Sigmoid colon (tissue), 7 donors: ENCODE data around the gene VANGL2. TPM values are rescaled to one million over a fixed set of nuclear protein-coding genes. Genes with fewer than 3 reads are reported as not detected.

Source experiments
- DNase-seq: peaks from one replicate; pipeline ENCODE4 v3.0.0-alpha.2; 2019
- H3K27ac ChIP-seq, 4 donors: fragments of 200-600 bp; sonication (generic); one replicate each; pipeline ENCODE4 v1.5.1; 2016 to 2019; ENCODE audit warnings: mild to moderate bottlenecking in 1 of 4
- H3K27me3 ChIP-seq, 3 donors: fragments of 200-600 bp; sonication (generic); one replicate each; pipeline ENCODE4 v1.5.1; 2019; ENCODE audit warnings: mild to moderate bottlenecking in 1 of 3
- H3K36me3 ChIP-seq, 4 donors: fragments of 200-600 bp; sonication (generic); one replicate each; pipeline ENCODE4 v1.5.1; 2016 to 2019
- H3K4me1 ChIP-seq, 4 donors: fragments of 200-600 bp; sonication (generic); one replicate each; pipeline ENCODE4 v1.5.1; 2017 to 2019
- H3K4me3 ChIP-seq, 4 donors: fragments of 200-600 bp; sonication (generic); one replicate each; pipeline ENCODE4 v1.5.1; 2017 to 2019; ENCODE audit warnings: mild to moderate bottlenecking in 2 of 4, moderate library complexity in 1 of 4
- H3K9me3 ChIP-seq, 4 donors: fragments of 200-600 bp in 3 of 4; sonication (generic) in 3 of 4; one replicate each; pipeline versions ENCODE4 v1.5.1 to v1.6.1; 2013 to 2019
- EP300 ChIP-seq, 4 donors: sonication (generic); formaldehyde crosslinking; IDR thresholded peaks; one replicate each; pipeline ENCODE4 v1.6.1; 2017; ENCODE audit warnings: antibody characterized with exemption in 4 of 4
- POLR2A ChIP-seq, 2 donors: fragments of 450-650 bp; IDR thresholded peaks; one replicate each; pipeline ENCODE4 v1.6.1; 2016; ENCODE audit warnings: antibody characterized with exemption in 2 of 2, mild to moderate bottlenecking in 2 of 2, moderate library complexity in 2 of 2
- POLR2AphosphoS5 ChIP-seq, 4 donors: sonication (generic); formaldehyde crosslinking; IDR thresholded peaks; one replicate each; pipeline ENCODE4 v1.6.1; 2017; ENCODE audit warnings: antibody characterized with exemption in 4 of 4
- WGBS, 2 donors: extraction: QIAGEN DNeasy Blood & Tissue Kit; methylation state at CpG; one replicate each; pipeline ENCODE4 v1.1.7; 2013; 5-methylcytosine and 5-hydroxymethylcytosine counted together
- intact Hi-C: fragments of 100-400 bp; cut with DNase I; formaldehyde crosslinking; loops from one replicate; pipeline ENCODE4 v1.15.1; 2023
- polyA plus RNA-seq, 3 donors: library from polyadenylated mRNA; stranded (reverse); fragments of 200-250 nt; gene quantifications; one replicate each; pipeline ENCODE4 v1.2.3, GENCODE V29; 2013
- small RNA-seq, 3 donors: library from RNA; depleted of rRNA; stranded (forward); fragments of <200 nt; gene quantifications; one replicate each; pipeline ENCODE3, GENCODE V24; 2016
- total RNA-seq, 4 donors: library from RNA; depleted of rRNA; stranded (reverse); fragments of >200 nt; gene quantifications; one replicate each; pipeline ENCODE4 v1.1.0, GENCODE V29; 2016
- TF ChIP-seq, protein P1 (sequence below), 4 experiments: fragments of 450-650 bp in 3 of 4; fragments of 200-600 bp in 1 of 4; IDR thresholded peaks; one replicate each; pipeline ENCODE4 v1.5.1; 2016 to 2019; ENCODE audit warnings: antibody characterized with exemption in 4 of 4, mild to moderate bottlenecking in 3 of 4, moderate library complexity in 2 of 4
- donor health status: healthy with polysubstance abuse.
- donor health status: Bipolar disorder and iron deficiency.
- donor health status: healthy.

Gene VANGL2
- total and polyA plus RNA-seq, 7 donors = 1.8 to 6.6 (median 3.4) TPM

GRCh38 chr1:160467576-160467975 is 67.2 kb downstream of the VANGL2 start:
- intact Hi-C loops = no loop called here
- no peaks in the 10 kb centered on the region for H3K36me3 ChIP-seq
- TF ChIP-seq POLR2AphosphoS5 (IDR thresholded peaks at IDR 0.05) (no peak), EP300 (IDR thresholded peaks at IDR 0.05) (no peak), POLR2A (IDR thresholded peaks at IDR 0.05) (no peak)
- TF ChIP-seq, protein P1, sequence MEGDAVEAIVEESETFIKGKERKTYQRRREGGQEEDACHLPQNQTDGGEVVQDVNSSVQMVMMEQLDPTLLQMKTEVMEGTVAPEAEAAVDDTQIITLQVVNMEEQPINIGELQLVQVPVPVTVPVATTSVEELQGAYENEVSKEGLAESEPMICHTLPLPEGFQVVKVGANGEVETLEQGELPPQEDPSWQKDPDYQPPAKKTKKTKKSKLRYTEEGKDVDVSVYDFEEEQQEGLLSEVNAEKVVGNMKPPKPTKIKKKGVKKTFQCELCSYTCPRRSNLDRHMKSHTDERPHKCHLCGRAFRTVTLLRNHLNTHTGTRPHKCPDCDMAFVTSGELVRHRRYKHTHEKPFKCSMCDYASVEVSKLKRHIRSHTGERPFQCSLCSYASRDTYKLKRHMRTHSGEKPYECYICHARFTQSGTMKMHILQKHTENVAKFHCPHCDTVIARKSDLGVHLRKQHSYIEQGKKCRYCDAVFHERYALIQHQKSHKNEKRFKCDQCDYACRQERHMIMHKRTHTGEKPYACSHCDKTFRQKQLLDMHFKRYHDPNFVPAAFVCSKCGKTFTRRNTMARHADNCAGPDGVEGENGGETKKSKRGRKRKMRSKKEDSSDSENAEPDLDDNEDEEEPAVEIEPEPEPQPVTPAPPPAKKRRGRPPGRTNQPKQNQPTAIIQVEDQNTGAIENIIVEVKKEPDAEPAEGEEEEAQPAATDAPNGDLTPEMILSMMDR (IDR thresholded peaks at IDR 0.05) = no peak
- no peaks in the 10 kb centered on the region for H3K27me3 ChIP-seq
- no peaks in the 10 kb centered on the region for H3K9me3 ChIP-seq
- H3K27ac ChIP-seq = no peak overlapping the region
- no peak overlapping the region for H3K4me3 ChIP-seq
- DNase-seq = no peak
- H3K4me1 ChIP-seq = no peaks in the 10 kb centered on the region

- Histone ChIP-seq H3K9me3 (no peaks in the 10 kb centered on the region), H3K27ac (no peak overlapping the region), H3K36me3 (no peaks in the 10 kb centered on the region), H3K4me3 (no peak overlapping the region), H3K27me3 (no peaks in the 10 kb centered on the region), H3K4me1 (no peaks in the 10 kb centered on the region)
- 90 to 93% methylated on average over 1 of the region's 1 CpG for WGBS, 2 donors
- TF ChIP-seq POLR2AphosphoS5 (IDR thresholded peaks at IDR 0.05) = no peak
- no peak for TF ChIP-seq POLR2A (IDR thresholded peaks at IDR 0.05)
- no peak for TF ChIP-seq EP300 (IDR thresholded peaks at IDR 0.05)
- TF ChIP-seq, protein P1 (IDR thresholded peaks at IDR 0.05) = no peak
- intact Hi-C loops = no loop called here
- no peak for DNase-seq
Observed at GRCh38 chr1:160471253-160471652, 70.9 kb downstream of the VANGL2 start.

- no peaks in the 10 kb centered on the region for H3K36me3 ChIP-seq
- TF ChIP-seq POLR2A (IDR thresholded peaks at IDR 0.05) = no peak
- TF ChIP-seq, protein P1 (IDR thresholded peaks at IDR 0.05) = no peak
- no peak for TF ChIP-seq EP300 (IDR thresholded peaks at IDR 0.05)
- no peak for TF ChIP-seq POLR2AphosphoS5 (IDR thresholded peaks at IDR 0.05)
- H3K4me1 ChIP-seq = no peaks in the 10 kb centered on the region
- H3K27me3 ChIP-seq = no peaks in the 10 kb centered on the region
- H3K27ac ChIP-seq = no peak overlapping the region
- intact Hi-C loops = no loop called here
- no peaks in the 10 kb centered on the region for H3K9me3 ChIP-seq
- H3K4me3 ChIP-seq = no peak overlapping the region
- WGBS, 2 donors = 96 to 97% methylated on average over 3 of the region's 3 CpGs
- DNase-seq = no peak
Observed at GRCh38 chr1:160472112-160472511, 71.7 kb downstream of the VANGL2 start.

DNA sequence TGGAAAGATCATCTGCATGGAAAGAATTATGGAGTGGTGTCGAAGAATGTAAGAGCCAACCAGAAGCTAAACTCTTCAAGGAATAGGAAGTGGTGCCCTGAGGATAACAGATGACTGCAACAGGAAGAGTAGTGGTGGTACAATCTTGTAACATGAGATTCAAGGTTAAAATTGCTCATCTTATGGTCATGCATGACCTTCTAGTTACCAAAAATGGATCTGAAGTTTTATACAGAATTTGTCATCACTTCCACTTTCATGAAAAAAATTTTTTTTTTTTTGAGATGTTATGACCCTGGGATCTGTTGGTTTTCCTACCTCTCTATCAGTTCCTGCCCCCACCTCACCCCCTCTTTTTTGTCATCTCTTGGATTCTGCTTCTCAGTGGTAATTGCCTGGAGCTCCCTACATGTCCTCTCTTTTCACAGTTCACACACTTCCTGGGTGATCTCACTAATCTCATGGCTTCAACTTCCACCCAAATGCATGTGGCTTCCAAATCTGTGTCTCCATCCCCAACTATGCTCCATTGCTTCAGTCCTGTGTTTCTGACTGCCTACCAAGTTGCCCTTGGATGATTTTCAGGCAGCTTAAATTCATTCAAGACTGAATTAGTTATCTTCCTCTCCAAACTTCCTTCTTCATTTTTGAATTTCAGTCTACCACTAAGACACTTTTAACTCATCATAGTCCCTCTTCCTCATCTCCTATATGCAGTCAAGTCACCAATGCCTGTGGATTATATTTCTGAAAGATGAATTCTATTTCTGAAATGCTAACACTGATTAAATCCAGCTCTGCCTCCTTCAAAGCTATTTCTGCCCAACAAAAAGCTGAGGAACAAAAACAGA is 74.3 kb downstream of the VANGL2 start:
- Histone ChIP-seq H3K4me3 (no peak overlapping the region), H3K4me1 (no peaks in the 10 kb centered on the region), H3K36me3 (no peaks in the 10 kb centered on the region), H3K27me3 (no peaks in the 10 kb centered on the region), H3K9me3 (no peaks in the 10 kb centered on the region), H3K27ac (no peak overlapping the region)
- WGBS, 2 donors = 73 to 93% methylated on average over 1 of the region's 1 CpG
- intact Hi-C loops = no loop called here
- TF ChIP-seq POLR2AphosphoS5 (IDR thresholded peaks at IDR 0.05) (no peak), EP300 (IDR thresholded peaks at IDR 0.05) (no peak), POLR2A (IDR thresholded peaks at IDR 0.05) (no peak)
- TF ChIP-seq, protein P1 (IDR thresholded peaks at IDR 0.05) = no peak
- no peak for DNase-seq

Small RNA genes within 50 kb of the gene (small RNA-seq; reads per million reads assigned to genes)
- 0 to 0.15 (median 0.06) reads per million in 3 donors for gene RNU4-42P

Other genes with a start within 250 kb of the VANGL2 start
- 1 to 10 TPM in 1 of 4 donors, under 1 TPM in 1, not detected in 2; 0.27 to 3.0 TPM for gene ATP1A4, start 249.0 kb upstream of the VANGL2 start, total RNA-seq
- gene ATP1A4, start 249.0 kb upstream of the VANGL2 start, polyA plus RNA-seq = under 1 TPM in 1 of 3 donors, not detected in 2; 0.22 TPM
- gene CASQ1, start 210.0 kb upstream of the VANGL2 start, total RNA-seq = 1 to 10 TPM in 3 of 4 donors, under 1 TPM in 1; 0.66 to 9.4 (median 2.4) TPM
- under 1 TPM in 2 of 3 donors, not detected in 1; 0.28 to 0.60 TPM for gene CASQ1, start 210.0 kb upstream of the VANGL2 start, polyA plus RNA-seq
- 100 to 1,000 TPM in 1 of 4 donors, 10 to 100 TPM in 3; 65.7 to 126 (median 88.8) TPM for gene PEA15, start 195.2 kb upstream of the VANGL2 start, total RNA-seq
- 100 to 1,000 TPM in 2 of 3 donors, 10 to 100 TPM in 1; 42.5 to 113 (median 109) TPM for gene PEA15, start 195.2 kb upstream of the VANGL2 start, polyA plus RNA-seq
- gene DCAF8, start 138.0 kb upstream of the VANGL2 start, total RNA-seq = 100 to 1,000 TPM; 138 to 184 (median 147) TPM
- gene DCAF8, start 138.0 kb upstream of the VANGL2 start, polyA plus RNA-seq = 10 to 100 TPM; 28.2 to 76.1 (median 44.4) TPM
- 10 to 100 TPM; 49.0 to 57.4 (median 53.0) TPM for gene PEX19, start 115.4 kb upstream of the VANGL2 start, total RNA-seq
- 10 to 100 TPM; 25.6 to 42.0 (median 35.4) TPM for gene PEX19, start 115.4 kb upstream of the VANGL2 start, polyA plus RNA-seq
- 100 to 1,000 TPM in 1 of 4 donors, 10 to 100 TPM in 3; 93.8 to 117 (median 96.5) TPM for gene COPA, start 57.3 kb upstream of the VANGL2 start, total RNA-seq
- gene COPA, start 57.3 kb upstream of the VANGL2 start, polyA plus RNA-seq = 10 to 100 TPM; 62.5 to 76.0 (median 68.7) TPM
- gene NCSTN, start 57.2 kb upstream of the VANGL2 start, total RNA-seq = 10 to 100 TPM; 30.3 to 46.7 (median 39.0) TPM
- 10 to 100 TPM; 12.0 to 55.6 (median 19.4) TPM for gene NCSTN, start 57.2 kb upstream of the VANGL2 start, polyA plus RNA-seq
- under 1 TPM in 1 of 4 donors, not detected in 3; under 0.01 TPM for gene NHLH1, start 33.5 kb upstream of the VANGL2 start, total RNA-seq
- gene NHLH1, start 33.5 kb upstream of the VANGL2 start, polyA plus RNA-seq = under 1 TPM in 2 of 3 donors, not detected in 1; 0.12 to 0.60 TPM
- gene SLAMF6, start 122.7 kb downstream of the VANGL2 start, total RNA-seq = 1 to 10 TPM in 2 of 4 donors, under 1 TPM in 1, not detected in 1; 0.41 to 1.2 (median 1.1) TPM
- gene SLAMF6, start 122.7 kb downstream of the VANGL2 start, polyA plus RNA-seq = 10 to 100 TPM in 1 of 3 donors, 1 to 10 TPM in 1, under 1 TPM in 1; 0.60 to 15.2 (median 1.4) TPM
- gene CD84, start 178.9 kb downstream of the VANGL2 start, total RNA-seq = 1 to 10 TPM; 2.2 to 7.5 (median 3.3) TPM
- gene CD84, start 178.9 kb downstream of the VANGL2 start, polyA plus RNA-seq = 1 to 10 TPM in 2 of 3 donors, under 1 TPM in 1; 0.60 to 5.5 (median 3.2) TPM
- 1 to 10 TPM in 1 of 4 donors, under 1 TPM in 3; under 0.01 to 1.6 (median 0.22) TPM for gene SLAMF1, start 246.5 kb downstream of the VANGL2 start, total RNA-seq
- 1 to 10 TPM in 1 of 3 donors, not detected in 2; 6.1 TPM for gene SLAMF1, start 246.5 kb downstream of the VANGL2 start, polyA plus RNA-seq